Activated naive CD8-positive, alpha-beta T cell treated with anti-CD3 and anti-CD28 coated beads, Interleukin-2, amount 50 U/mL, for 24 hours (primary cell): ENCODE measurements around the gene HPCAL4.

ENCODE experiments used
- ATAC-seq: fragments of 150-1000 bp; cut with Tn5 transposase; one replicate; pipeline ENCODE4 v1.10.0; 2021
- DNase-seq: peaks from one replicate; pipeline ENCODE4 v3.0.0; 2021
- H3K27ac Mint-ChIP-seq: one replicate; pipeline ENCODE4 v1.8.0; 2021; ENCODE audit warnings: mild to moderate bottlenecking, mixed read lengths
- H3K27me3 Mint-ChIP-seq: one replicate; pipeline ENCODE4 v1.8.0; 2021; ENCODE audit warnings: mixed read lengths
- H3K36me3 Mint-ChIP-seq: one replicate; pipeline ENCODE4 v1.8.0; 2021; ENCODE audit warnings: low read depth, mixed read lengths
- H3K4me1 Mint-ChIP-seq: one replicate; pipeline ENCODE4 v1.8.0; 2021; ENCODE audit warnings: mixed read lengths
- H3K4me3 Mint-ChIP-seq: one replicate; pipeline ENCODE4 v1.8.0; 2021; ENCODE audit warnings: mild to moderate bottlenecking, moderate library complexity, mixed read lengths
- H3K9me3 Mint-ChIP-seq: one replicate; pipeline ENCODE4 v1.8.0; 2021; ENCODE audit warnings: mixed read lengths

The HPCAL4 gene

DNA sequence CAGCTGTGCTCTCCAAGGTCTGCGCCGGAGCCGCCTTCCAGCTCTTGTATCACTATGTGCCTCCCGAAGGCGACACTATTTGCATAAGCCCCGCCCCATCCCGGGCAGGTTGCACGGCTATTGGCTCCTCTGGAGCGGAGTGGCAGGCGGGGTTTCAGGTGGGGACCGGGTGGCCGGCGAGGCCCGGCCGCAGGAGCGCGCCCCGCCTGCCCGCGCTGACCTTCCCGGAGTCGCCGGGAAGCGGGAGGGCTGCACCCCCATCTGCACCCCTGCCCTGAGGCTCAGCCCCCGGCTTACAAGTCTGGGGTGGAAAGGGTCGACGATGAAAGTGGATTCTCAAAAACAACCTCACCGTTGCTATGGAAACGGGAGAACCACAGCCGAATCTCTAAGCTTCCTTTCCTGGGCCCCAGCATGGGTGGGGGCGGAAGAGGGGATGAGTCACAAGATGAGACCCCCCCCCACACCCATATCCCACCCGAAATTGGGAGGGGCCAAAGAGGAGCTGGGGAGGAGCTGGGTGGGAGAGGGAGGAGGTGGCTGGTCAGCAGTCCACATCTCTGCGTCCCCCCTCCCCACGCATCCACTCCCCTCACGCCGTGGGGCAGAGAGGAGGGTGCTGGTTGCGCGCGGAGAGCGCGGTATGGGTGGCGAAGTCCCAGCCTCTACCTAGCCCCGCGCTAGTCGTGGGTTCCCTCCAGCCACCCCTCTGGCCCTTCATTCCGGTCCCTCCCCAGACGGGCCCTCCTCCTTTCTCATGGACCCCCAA lies at the start of gene HPCAL4:
TSS of gene HPCAL4 (minus strand) at position 51 of the 769 bp plus-strand sequence. CDS start 6,830 bp downstream, outside the sequence.
- DNase-seq (peak; percentile 90), ATAC-seq (peak; percentile 95)
- Mint-ChIP-seq H3K27ac (no peak within 1 kb of the TSS), H3K4me3 (peak within 1 kb of the TSS; percentile 61), H3K27me3 (peaks cover 30% of the 10 kb centered on the region), H3K4me1 (peaks cover 50% of the 10 kb centered on the region), H3K9me3 (no peaks in the 10 kb centered on the region), H3K36me3 (no peaks in the 10 kb centered on the region)

DNA sequence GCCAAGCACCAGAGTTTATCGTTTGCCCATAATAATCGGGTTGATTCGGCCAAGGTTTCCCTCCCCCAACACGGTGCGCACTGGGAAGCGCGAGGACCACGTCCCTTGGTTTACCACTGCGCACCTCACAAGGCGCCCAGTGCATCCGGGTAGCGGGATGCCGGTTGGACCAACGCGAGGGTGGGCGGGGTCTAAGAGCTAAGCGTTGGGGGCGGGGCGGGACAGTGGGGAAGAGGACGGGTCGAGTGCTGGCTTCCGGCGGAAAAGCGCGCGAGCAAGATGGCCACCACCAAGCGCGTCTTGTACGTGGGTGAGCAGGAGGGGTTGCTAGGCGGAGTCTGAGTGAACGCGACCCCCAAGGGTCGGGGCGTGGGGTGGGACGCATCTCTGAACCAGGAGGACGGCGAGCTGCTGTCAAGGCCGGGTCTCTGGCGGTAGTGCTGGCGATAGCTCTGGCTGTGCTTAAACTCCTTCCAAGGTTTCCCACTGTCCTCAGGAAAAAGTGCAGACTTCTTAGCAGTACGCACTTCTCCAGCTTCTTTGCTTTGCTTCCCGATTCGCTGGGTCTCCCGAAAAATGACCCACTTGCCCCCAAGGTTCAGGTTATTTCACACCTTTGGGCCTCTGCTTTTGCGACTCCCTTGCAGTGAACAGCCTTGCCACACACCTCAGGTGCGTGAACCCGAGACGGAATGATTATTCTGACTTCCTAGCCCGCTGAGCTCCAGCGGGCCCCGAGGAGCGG lies 47.6 kb upstream of the HPCAL4 start, which contains the start of gene PPIE:
TSS of gene PPIE (plus strand) at position 261 of the 745 bp plus-strand sequence. CDS start at position 280, 19 bp downstream.
- H3K27me3 Mint-ChIP-seq, result peaks cover 12% of the 10 kb centered on the region
- peak within 1 kb of the TSS; percentile 96 for H3K27ac Mint-ChIP-seq
- DNase-seq, result peak; percentile 98
- peak; percentile 96 for ATAC-seq
- peaks cover 30% of the 10 kb centered on the region for H3K36me3 Mint-ChIP-seq
- peak within 1 kb of the TSS; percentile 97 for H3K4me3 Mint-ChIP-seq
- peaks cover 3% of the 10 kb centered on the region for H3K9me3 Mint-ChIP-seq
- H3K4me1 Mint-ChIP-seq, result peaks cover 54% of the 10 kb centered on the region

DNA sequence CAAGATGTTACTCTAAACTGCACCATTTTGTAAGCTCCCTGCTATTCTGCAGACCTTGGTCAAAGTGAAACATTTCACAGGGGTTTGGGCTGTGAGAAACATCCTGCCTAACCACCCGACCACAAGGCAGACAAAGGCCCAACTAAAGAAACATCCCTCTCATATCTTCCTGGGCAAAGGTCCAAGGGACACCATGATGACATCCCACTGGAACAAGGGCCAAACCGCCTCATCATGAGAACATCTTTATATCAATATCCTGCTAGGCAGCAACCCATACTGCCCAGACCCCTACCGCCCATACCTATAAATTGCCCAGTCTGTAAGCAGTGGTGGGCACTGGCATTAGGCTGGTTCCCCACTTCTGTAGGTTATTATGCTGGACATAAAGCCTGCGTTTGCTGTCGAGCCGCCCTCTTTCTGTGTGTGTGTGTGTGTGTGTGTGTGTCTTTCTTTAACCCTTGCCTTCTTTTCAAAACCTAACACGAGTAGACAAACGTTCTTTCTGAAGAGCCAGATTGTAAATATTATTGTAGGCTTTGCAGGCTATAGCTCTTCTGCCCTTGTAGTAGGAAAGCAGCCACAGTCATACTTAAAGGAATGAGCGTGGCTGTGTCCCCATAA lies 46.4 kb upstream of the HPCAL4 start:
- Mint-ChIP-seq H3K4me3 (peak overlapping the region; percentile 4), H3K27ac (no peak overlapping the region), H3K27me3 (peaks cover 18% of the 10 kb centered on the region), H3K36me3 (peaks cover 28% of the 10 kb centered on the region), H3K9me3 (peaks cover 3% of the 10 kb centered on the region), H3K4me1 (peaks cover 62% of the 10 kb centered on the region)
- ATAC-seq, result no peak
- no peak for DNase-seq

DNA sequence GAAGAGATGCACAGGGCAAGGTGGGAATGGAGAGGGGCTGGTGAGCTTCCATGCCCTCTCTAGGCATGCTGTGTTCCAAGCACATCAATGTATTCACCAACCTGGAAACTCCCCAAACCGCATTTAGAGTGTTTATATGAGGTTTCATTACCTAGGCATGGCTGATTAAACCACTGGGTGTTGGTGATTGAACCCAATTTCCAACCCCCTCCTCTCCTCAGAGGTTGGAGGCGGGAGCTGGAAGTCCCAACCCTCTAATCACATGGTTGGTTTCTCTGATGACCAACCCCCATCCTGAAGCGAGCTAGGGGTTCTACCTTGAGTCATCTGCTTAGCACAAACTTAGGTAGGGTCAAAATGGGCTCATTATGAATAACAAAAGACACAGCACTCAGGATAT lies 44.5 kb upstream of the HPCAL4 start:
- ATAC-seq, result peak; percentile 38
- no peak overlapping the region for H3K27ac Mint-ChIP-seq
- peaks cover 55% of the 10 kb centered on the region for H3K4me1 Mint-ChIP-seq
- H3K36me3 Mint-ChIP-seq, result peaks cover 12% of the 10 kb centered on the region
- peaks cover 27% of the 10 kb centered on the region for H3K27me3 Mint-ChIP-seq
- H3K9me3 Mint-ChIP-seq, result peaks cover 3% of the 10 kb centered on the region
- peak; percentile 15 for DNase-seq
- H3K4me3 Mint-ChIP-seq, result no peak overlapping the region

- no peak overlapping the region for H3K27ac Mint-ChIP-seq
- peaks cover 3% of the 10 kb centered on the region for H3K9me3 Mint-ChIP-seq
- DNase-seq (no peak), ATAC-seq (peak; percentile 62)
- H3K4me3 Mint-ChIP-seq, result no peak overlapping the region
- no peaks in the 10 kb centered on the region for H3K36me3 Mint-ChIP-seq
- peaks cover 44% of the 10 kb centered on the region for H3K4me1 Mint-ChIP-seq
- H3K27me3 Mint-ChIP-seq, result peaks cover 44% of the 10 kb centered on the region
Observed at GRCh38 chr1:39733161-39733560, 41.9 kb upstream of the HPCAL4 start.

- H3K27me3 Mint-ChIP-seq, result peaks cover 48% of the 10 kb centered on the region
- no peak for DNase-seq
- no peak overlapping the region for H3K27ac Mint-ChIP-seq
- no peak for ATAC-seq
- H3K4me1 Mint-ChIP-seq, result peaks cover 44% of the 10 kb centered on the region
- H3K9me3 Mint-ChIP-seq, result peaks cover 3% of the 10 kb centered on the region
- no peaks in the 10 kb centered on the region for H3K36me3 Mint-ChIP-seq
- H3K4me3 Mint-ChIP-seq, result no peak overlapping the region
Observed at GRCh38 chr1:39732730-39733129, 41.5 kb upstream of the HPCAL4 start.

DNA sequence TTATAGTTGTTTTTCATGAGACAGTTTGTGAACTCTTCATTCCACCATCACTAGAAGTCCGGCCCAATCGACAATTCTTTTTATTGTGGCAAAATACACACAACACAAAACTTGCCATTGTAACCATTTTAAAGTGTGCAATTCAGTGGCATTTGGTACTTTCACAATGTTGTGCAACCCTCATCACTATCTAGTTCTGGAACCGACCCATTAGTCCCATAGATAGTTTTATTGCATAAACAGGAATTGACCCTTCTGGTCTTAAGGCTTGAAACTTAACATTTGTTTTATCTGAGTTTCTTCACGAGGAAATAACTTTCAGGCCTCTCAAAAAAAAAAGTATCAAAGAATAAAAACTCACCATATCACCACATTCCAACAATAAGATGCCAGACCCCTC lies 38.6 kb upstream of the HPCAL4 start:
- H3K9me3 Mint-ChIP-seq, result no peaks in the 10 kb centered on the region
- DNase-seq (no peak), ATAC-seq (no peak)
- H3K4me1 Mint-ChIP-seq, result peaks cover 34% of the 10 kb centered on the region
- H3K4me3 Mint-ChIP-seq, result no peak overlapping the region
- H3K27me3 Mint-ChIP-seq, result peaks cover 65% of the 10 kb centered on the region
- no peak overlapping the region for H3K27ac Mint-ChIP-seq
- no peaks in the 10 kb centered on the region for H3K36me3 Mint-ChIP-seq

GRCh38 chr1:39729030-39729429 lies 37.8 kb upstream of the HPCAL4 start:
- Mint-ChIP-seq H3K36me3 (no peaks in the 10 kb centered on the region), H3K4me1 (peaks cover 34% of the 10 kb centered on the region), H3K27me3 (peaks cover 67% of the 10 kb centered on the region), H3K27ac (peak overlapping the region; percentile 9), H3K9me3 (no peaks in the 10 kb centered on the region), H3K4me3 (no peak overlapping the region)
- ATAC-seq (peak; percentile 52), DNase-seq (no peak)

- no peak overlapping the region for H3K27ac Mint-ChIP-seq
- H3K27me3 Mint-ChIP-seq, result peaks cover 61% of the 10 kb centered on the region
- H3K36me3 Mint-ChIP-seq, result no peaks in the 10 kb centered on the region
- no peak for DNase-seq
- no peak overlapping the region for H3K4me3 Mint-ChIP-seq
- H3K4me1 Mint-ChIP-seq, result peaks cover 24% of the 10 kb centered on the region
- no peak for ATAC-seq
- no peaks in the 10 kb centered on the region for H3K9me3 Mint-ChIP-seq
Observed at GRCh38 chr1:39727932-39728317, 36.7 kb upstream of the HPCAL4 start.

GRCh38 chr1:39727221-39727931 lies 36.1 kb upstream of the HPCAL4 start:
- Mint-ChIP-seq H3K4me3 (no peak overlapping the region), H3K9me3 (no peaks in the 10 kb centered on the region), H3K27ac (no peak overlapping the region), H3K36me3 (no peaks in the 10 kb centered on the region), H3K27me3 (peaks cover 58% of the 10 kb centered on the region), H3K4me1 (peaks cover 23% of the 10 kb centered on the region)
- DNase-seq (no peak), ATAC-seq (peak; percentile 10)

DNA sequence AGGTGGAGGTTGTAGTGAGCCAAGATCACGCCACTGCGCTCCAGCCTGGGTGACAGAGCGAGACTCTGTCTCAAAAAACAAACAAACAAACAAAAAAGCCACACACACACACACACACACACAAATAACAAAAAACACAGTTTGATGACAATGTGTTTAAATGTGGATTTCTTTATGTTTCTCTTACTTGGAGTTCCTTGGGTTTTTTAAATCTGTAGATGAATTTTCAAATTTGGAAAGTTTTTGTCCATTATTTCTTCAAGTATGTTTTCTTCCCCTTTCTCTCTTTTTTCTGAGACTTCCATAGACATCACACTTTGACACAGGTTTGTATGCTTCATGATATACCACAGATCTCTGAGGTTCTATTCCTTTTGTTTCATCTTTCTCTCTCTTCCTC lies 35.4 kb upstream of the HPCAL4 start:
- peaks cover 62% of the 10 kb centered on the region for H3K27me3 Mint-ChIP-seq
- ATAC-seq, result no peak
- DNase-seq, result no peak
- H3K9me3 Mint-ChIP-seq, result no peaks in the 10 kb centered on the region
- H3K27ac Mint-ChIP-seq, result no peak overlapping the region
- H3K4me3 Mint-ChIP-seq, result no peak overlapping the region
- H3K36me3 Mint-ChIP-seq, result no peaks in the 10 kb centered on the region
- H3K4me1 Mint-ChIP-seq, result peaks cover 23% of the 10 kb centered on the region

DNA sequence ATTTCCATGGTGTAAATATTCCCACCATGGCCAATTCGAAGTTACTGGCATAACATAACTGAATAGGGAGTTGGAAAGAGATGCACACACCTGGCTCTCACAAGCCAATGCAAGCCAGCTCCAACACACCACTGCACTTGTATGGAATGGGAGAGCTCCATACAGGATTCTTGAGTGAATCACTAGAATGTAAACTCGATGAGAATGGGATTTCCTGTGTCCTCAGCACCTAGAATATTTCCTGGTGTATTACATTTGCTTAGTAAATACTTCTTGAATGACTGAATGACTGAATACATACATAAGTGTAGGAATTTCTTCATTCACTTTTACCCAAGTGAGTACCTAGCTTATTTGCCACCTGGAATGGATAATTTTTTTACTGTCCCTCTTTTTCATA lies 31.3 kb upstream of the HPCAL4 start:
- H3K9me3 Mint-ChIP-seq, result no peaks in the 10 kb centered on the region
- no peaks in the 10 kb centered on the region for H3K36me3 Mint-ChIP-seq
- no peak overlapping the region for H3K27ac Mint-ChIP-seq
- ATAC-seq (no peak), DNase-seq (no peak)
- peaks cover 7% of the 10 kb centered on the region for H3K4me1 Mint-ChIP-seq
- H3K27me3 Mint-ChIP-seq, result peaks cover 47% of the 10 kb centered on the region
- H3K4me3 Mint-ChIP-seq, result no peak overlapping the region

- DNase-seq, result no peak
- ATAC-seq, result no peak
- peaks cover 47% of the 10 kb centered on the region for H3K27me3 Mint-ChIP-seq
- H3K4me3 Mint-ChIP-seq, result no peak overlapping the region
- no peaks in the 10 kb centered on the region for H3K36me3 Mint-ChIP-seq
- H3K27ac Mint-ChIP-seq, result no peak overlapping the region
- H3K9me3 Mint-ChIP-seq, result no peaks in the 10 kb centered on the region
- peaks cover under 1% of the 10 kb centered on the region for H3K4me1 Mint-ChIP-seq
Observed at GRCh38 chr1:39721664-39722063, 30.4 kb upstream of the HPCAL4 start.
